HG03139 (cell line): Measurements from ENCODE around the gene DYNC1I1.

Experiments
- ATAC-seq: cut with Tn5 transposase; IDR thresholded peaks from one replicate; pipeline ENCODE4 v1.9.1; 2021; ENCODE audit not compliant: unreplicated experiment

DYNC1I1 gene

GRCh38 chr7:96016056-96016586, 243.8 kb downstream of the DYNC1I1 start:
- ATAC-seq, result no peak

- ATAC-seq, result no peak
Measured at GRCh38 chr7:96016735-96017134, 244.4 kb downstream of the DYNC1I1 start.

GRCh38 chr7:96017877-96018276, 245.5 kb downstream of the DYNC1I1 start:
- no peak for ATAC-seq

- no peak for ATAC-seq
Measured at GRCh38 chr7:96021568-96021967, 249.2 kb downstream of the DYNC1I1 start.

- no peak for ATAC-seq
Measured at GRCh38 chr7:96023387-96023786, 251.0 kb downstream of the DYNC1I1 start.

GRCh38 chr7:96026010-96026409, 253.7 kb downstream of the DYNC1I1 start:
- ATAC-seq, result no peak

- ATAC-seq, result no peak
Measured at GRCh38 chr7:96026611-96027010, 254.3 kb downstream of the DYNC1I1 start.

DNA sequence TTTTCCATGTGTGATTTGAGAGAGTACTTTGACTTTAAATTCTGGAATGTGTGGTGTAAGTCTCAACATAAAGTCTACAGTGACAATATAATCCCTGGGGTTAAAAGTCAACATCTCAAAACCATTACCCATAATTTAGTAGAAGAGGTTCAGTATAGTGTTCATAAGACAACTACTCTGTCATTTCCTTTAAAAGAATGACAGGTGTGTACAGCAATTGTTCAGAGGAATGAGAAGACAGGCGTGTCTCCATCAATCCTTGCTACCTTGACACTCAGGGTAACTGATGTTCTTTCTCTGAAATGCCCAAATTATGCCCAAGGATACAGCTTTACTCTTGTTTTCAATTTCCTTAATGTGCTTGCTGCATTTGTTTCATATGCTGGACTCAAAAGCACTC, 256.4 kb downstream of the DYNC1I1 start:
- no peak for ATAC-seq

DNA sequence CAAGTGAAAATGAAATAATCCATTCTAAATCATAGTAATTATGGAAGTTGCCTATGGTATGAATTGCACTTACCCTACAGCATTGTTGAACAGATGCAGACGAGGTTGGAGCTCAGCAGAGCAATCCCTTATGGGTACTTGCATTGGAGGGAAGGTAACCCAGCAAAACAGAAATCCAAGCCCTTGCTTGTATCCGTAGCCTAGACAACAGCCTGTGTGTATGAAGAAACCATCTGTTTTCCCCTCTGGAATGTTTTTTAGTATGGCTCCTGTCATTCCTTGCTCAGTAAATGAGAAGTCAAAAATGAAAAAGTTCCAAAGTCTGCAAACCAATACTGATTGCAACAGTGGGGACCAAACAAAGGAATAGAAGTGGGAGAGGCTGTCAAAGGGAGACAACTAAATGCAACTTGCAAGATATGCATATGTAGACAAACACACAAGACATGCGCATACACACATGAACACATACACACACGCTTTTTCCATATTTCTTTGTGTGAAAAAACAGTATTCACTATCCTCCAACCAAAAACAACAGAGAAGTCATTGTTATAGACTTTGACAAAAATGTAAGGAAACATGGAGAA, 260.8 kb downstream of the DYNC1I1 start:
- no peak for ATAC-seq

DNA sequence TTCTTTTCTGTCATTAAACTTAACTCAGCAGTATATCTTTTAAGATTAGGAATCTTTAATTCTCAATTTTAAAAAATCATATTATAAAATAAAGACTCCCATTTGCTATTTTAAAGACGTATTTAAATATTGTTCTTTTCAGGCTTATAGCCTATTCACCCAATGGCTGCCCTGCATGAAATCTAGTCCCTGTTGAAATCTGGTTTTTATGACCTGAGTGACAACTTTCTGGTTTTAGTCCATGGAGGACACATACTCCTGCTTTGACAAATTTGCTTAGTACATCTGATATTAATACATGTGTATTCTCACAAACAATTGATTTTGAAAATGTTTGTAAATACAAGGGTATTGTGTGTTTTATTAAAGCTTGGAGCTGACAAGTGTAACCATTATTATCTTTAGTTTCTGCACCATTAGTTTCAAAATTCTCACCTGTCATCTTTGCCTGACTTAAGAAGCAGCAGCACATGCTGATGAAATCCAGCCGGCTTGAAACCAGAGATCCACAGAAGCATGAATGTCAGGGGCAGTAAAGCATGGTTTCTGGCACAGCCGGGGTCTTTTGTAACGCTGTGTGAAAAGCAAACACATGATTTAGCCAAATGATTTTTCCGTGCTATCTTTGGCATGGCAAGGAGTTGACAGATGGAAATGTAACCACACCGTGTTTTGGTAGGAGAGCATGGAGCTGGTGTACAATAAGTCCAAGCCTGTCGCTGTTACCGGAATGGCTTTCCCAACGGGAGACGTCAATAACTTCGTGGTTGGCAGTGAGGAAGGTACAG, 262.8 kb downstream of the DYNC1I1 start:
- no peak for ATAC-seq

GRCh38 chr7:96040250-96040772, 268.0 kb downstream of the DYNC1I1 start:
- ATAC-seq, result no peak

- ATAC-seq, result no peak
Measured at GRCh38 chr7:96041171-96041570, 268.8 kb downstream of the DYNC1I1 start.

DNA sequence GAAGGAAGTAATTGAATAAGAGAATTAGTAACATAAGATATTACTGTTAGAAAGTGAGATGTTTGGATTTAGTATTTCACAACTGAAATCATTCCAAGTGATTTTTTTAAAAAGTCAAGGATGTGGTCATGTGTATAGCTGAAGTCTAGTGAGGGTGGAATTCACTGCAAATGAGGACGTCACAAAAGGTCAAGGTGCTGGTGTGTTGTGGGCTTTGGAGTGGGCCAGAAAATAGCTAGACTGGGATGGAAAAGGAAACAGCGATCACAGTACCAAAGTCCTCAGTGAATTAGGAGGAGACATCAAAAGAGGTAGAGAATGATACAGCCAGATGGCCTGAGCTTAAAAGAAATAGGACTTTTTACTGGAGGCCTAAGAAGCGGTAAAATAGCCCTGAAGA, 272.8 kb downstream of the DYNC1I1 start:
- no peak for ATAC-seq

DNA sequence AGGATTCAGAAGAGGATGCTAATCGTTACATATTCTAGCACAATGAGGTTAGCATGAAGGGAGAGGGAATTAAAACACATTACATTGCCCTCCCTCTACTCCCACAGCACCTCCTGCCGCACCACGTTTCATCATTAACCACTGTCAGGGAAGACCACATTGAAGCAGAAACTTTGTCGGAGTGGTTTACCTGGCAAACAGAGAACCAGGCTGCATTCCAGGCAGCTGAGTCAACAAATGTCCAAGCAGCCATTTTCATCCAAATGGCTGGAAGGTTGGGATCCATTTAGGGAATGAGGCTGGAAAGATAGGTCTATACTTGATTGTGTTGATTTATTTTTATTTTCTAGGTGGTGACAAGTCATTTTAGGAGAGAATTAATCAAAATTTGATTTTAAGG, 273.6 kb downstream of the DYNC1I1 start:
- no peak for ATAC-seq

DNA sequence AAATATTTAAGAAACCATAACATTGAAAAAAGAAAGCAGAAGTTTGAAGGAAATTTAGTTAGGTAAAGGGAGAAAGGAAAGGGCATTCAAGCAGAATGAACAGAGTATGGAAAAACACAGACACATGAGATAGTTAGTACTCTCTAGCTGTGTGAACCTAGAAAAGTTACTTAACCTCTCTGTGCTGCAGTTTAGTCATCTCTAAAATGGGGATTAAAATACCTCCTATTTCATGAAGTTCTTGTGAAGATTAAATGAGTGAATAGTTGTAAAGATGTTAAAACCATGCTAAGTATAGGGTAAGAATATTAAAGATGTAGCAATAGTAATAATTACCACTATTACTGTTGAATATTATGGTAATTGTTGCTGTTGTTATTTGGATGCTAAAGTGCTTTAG, 279.9 kb downstream of the DYNC1I1 start:
- ATAC-seq, result no peak

- no peak for ATAC-seq
Measured at GRCh38 chr7:96052860-96053470, 280.6 kb downstream of the DYNC1I1 start.

DNA sequence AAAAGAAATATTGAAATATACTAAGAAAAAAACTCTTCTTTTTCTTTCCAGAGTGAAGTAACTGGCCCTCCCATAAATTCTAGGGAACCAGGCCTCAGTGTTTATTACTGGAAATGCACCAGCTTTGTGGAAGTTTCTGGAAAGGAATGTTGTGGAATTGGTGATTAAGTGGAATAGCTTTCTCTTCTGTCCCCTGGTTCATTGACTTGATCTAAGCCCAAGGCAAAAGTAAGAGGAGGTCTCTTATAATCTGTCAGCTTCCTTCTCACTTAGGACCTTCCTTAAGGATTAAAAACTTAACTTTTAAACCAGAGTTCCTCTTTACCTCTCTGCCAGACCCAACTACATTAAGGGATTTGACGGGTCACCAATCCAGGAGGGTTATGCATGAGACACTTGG, 283.4 kb downstream of the DYNC1I1 start:
- ATAC-seq, result no peak

- no peak for ATAC-seq
Measured at GRCh38 chr7:96059075-96059474, 286.7 kb downstream of the DYNC1I1 start.

- no peak for ATAC-seq
Measured at GRCh38 chr7:96061009-96061408, 288.7 kb downstream of the DYNC1I1 start.

DNA sequence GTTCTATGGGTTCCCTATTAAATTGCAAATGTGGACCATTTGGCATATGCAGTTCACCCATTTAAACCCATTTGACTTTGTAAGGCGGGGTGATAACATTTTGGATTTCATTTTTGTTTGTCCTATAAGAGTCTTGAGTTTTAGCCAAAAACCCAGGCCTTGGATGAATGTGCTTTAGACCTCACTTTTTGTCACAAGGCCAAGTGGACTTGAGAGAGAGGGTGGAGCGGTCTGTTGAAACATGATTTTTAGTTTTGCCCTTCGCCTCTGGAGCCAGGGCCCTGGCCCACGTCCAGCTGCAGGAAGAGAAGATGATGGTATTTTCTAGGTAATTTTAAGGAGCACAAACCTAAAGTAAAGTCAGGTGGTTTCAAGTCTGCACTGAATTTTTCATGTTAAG, 289.5 kb downstream of the DYNC1I1 start:
- no peak for ATAC-seq

GRCh38 chr7:96067321-96067720, 295.0 kb downstream of the DYNC1I1 start:
- ATAC-seq, result no peak

GRCh38 chr7:96069401-96069800, 297.0 kb downstream of the DYNC1I1 start:
- no peak for ATAC-seq
